RCC 7860 (cell line): ENCODE data around the gene PRMT6.
"Not testable (repeated sequence)": the region's sequence is repeated elsewhere in the genome, so short reads cannot be mapped to it uniquely, and the experiment has no call there.

Source experiments
- DNase-seq: peaks from one replicate; pipeline ENCODE4 v3.0.0-alpha.2; 2015; ENCODE audit warnings: low spot score
- FAIRE-seq: peaks from 2 replicates; lab custom pipeline; 2012; peaks lifted over from hg19 to GRCh38; lab: Jason Lieb, UNC

PRMT6 gene

GRCh38 chr1:107056426-107057196 is at the start of gene PRMT6:
Gene PRMT6, plus strand, starts transcription at chr1:107056674. Its CDS starts 42 bp downstream, at chr1:107056716.
- FAIRE-seq (no peak), DNase-seq (peak; percentile 71)

- FAIRE-seq (no peak), DNase-seq (no peak)
These were observed 47.2 kb upstream of the PRMT6 start for GRCh38 chr1:107009281-107009680.

- no peak for FAIRE-seq
- DNase-seq: no peak
These were observed 45.9 kb upstream of the PRMT6 start for GRCh38 chr1:107010582-107010981.

GRCh38 chr1:107016376-107016978 is 40.0 kb upstream of the PRMT6 start:
- FAIRE-seq (no peak), DNase-seq (no peak)

- FAIRE-seq: no peak
- DNase-seq: no peak
These were observed 38.0 kb upstream of the PRMT6 start for GRCh38 chr1:107018445-107018844.

- DNase-seq: no peak
- FAIRE-seq: no peak
These were observed 37.3 kb upstream of the PRMT6 start for GRCh38 chr1:107019166-107019565.

- not testable (repeated sequence) for DNase-seq
These were observed 17.6 kb upstream of the PRMT6 start for GRCh38 chr1:107038874-107039273.

GRCh38 chr1:107044310-107045220 is 11.9 kb upstream of the PRMT6 start:
- not testable (repeated sequence) for FAIRE-seq, DNase-seq

More at GRCh38 chr1:107038874-107039273, 17.6 kb upstream of the PRMT6 start:
- not testable (repeated sequence) for FAIRE-seq

- FAIRE-seq: no peak
- no peak for DNase-seq
These were observed 8.9 kb upstream of the PRMT6 start for GRCh38 chr1:107047602-107048001.

- FAIRE-seq (no peak), DNase-seq (no peak)
These were observed 8.2 kb upstream of the PRMT6 start for GRCh38 chr1:107048241-107048640.

- FAIRE-seq: no peak
- no peak for DNase-seq
These were observed 5.2 kb upstream of the PRMT6 start for GRCh38 chr1:107051266-107051665.

- DNase-seq, FAIRE-seq: not testable (repeated sequence)
These were observed 502 bp upstream of the PRMT6 start for GRCh38 chr1:107055919-107056425.

- DNase-seq (peak; percentile 35), FAIRE-seq (no peak)
These were observed 991 bp downstream of the PRMT6 start for GRCh38 chr1:107057197-107058133.

GRCh38 chr1:107058245-107059032 is 2.0 kb downstream of the PRMT6 start:
- FAIRE-seq (no peak), DNase-seq (no peak)

- DNase-seq (no peak), FAIRE-seq (no peak)
These were observed 5.4 kb downstream of the PRMT6 start for GRCh38 chr1:107061886-107062285.

- DNase-seq: no peak
- FAIRE-seq: no peak
These were observed 17.0 kb downstream of the PRMT6 start for GRCh38 chr1:107073493-107073892.

GRCh38 chr1:107076841-107077240 is 20.4 kb downstream of the PRMT6 start:
- DNase-seq: peak; percentile 94
- FAIRE-seq: peak; percentile 99

GRCh38 chr1:107079249-107079648 is 22.8 kb downstream of the PRMT6 start:
- FAIRE-seq (no peak), DNase-seq (no peak)

- no peak for DNase-seq
- FAIRE-seq: no peak
These were observed 24.6 kb downstream of the PRMT6 start for GRCh38 chr1:107081102-107081501.
